Left forelimb (tissue), 1 donor: ENCODE measurements around the gene PNLIPRP1.

Experiments used
- DNase-seq: peaks from one replicate; pipeline ENCODE4 v3.0.0-alpha.2; 2018; ENCODE audit warnings: low spot score

The PNLIPRP1 gene

DNA sequence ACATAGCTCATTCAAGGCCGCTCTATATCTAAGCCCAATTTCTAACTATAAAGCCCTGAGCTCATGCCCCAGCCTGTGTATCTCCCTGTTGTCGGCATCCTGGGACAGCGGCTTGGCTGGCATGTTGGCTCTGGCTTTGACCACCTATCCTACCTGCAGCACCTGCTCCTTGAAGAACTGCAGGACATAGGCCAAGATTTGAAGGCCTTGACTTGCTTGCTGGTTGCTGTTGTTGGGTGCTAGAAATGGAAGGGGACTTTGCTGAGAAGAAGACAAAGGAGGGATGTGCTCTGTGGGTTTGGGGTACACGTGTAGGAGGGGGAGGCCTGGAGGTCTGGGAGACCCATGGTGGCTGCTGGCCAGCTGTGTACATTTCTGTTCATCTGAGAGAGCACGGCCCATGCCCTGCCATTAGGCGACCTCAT is 41.1 kb downstream of the PNLIPRP1 start:
- no peak for DNase-seq

DNA sequence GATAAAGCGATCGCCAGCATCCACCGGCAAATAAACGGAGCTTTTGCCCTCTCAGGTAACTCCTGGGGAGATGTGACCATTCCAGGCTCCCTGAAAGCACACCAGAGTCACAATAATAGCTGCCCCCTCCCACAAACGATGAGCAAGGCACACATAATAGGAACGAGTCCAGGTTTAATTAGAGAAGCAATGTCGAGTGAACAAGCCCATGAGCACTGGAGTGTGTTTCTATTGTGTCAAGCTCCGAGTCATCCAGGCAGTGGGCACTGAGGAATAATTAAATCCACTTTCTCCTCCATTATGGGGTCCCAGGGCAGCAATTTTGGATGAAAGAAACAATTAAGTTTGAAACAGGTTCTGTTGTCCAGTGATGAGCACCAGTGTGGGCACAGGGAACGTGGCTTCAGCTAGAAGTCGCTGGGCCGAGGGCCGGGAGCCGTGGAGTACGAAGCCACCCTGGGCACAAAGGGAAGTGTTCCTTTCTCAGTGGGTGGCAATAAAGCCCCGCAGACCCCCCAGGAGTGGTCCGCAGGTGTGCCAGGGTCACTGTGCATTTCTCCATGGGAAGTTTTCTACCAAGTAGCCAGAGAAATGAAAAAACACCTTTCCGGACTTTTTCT is 41.9 kb downstream of the PNLIPRP1 start:
- DNase-seq: no peak

DNA sequence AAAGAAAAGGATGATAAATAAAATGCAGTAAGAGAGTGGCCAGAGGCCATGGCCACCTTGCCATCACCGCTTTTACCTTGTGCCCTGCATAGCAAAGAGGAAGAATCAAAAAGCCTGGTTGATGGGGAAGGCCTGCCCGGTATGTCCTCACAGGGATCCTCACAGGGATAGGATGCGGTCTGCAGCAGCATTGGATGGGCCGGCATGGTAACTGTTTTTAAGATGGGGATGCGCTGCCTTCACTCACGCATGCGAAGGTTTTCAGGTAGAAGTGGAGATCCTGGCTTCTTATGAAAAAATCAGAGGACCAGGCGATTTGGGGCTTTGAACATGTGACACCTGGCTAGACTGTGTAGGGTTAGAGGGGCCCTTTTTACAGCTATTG is 42.4 kb downstream of the PNLIPRP1 start:
- no peak for DNase-seq

DNA sequence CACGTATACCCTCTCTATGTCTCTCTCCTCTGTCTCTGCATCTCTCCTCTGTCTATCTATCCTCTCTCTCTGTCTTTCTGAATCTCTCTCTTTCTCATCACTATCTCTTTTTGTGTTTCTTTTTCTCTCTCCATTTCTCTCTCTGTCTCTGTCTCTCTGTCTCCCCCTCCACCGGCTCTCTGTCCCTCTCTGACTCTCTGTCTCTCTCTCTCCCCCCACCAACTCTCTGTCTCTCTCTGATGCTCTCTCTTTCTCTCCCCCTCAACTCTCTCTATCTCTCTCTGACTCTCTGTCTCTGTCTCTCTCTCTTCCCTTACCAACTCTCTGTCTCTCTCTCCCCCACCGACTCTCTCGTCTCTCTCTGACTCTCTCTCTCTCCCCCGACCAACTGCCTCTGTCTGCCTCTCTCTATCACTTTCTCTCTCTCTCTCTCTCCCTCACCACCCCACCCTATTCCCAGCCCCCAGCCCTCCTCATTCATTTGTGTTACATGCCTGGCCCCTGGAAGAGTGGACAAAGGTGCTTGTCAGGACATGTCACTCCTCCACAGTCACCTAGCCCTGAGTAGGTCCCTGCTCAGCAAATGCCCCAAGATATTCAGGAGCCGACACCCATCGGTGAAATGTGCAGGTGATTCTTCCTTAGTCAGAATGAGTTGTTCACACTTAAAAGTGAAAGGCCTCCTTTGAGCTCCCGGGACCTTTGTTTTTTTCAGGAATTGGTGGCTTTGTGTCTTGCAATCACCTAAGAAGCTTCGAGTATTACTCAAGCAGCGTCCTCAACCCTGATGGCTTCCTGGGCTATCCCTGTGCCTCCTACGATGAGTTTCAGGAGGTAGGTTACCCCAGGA is 43.6 kb downstream of the PNLIPRP1 start:
- no peak for DNase-seq

DNA sequence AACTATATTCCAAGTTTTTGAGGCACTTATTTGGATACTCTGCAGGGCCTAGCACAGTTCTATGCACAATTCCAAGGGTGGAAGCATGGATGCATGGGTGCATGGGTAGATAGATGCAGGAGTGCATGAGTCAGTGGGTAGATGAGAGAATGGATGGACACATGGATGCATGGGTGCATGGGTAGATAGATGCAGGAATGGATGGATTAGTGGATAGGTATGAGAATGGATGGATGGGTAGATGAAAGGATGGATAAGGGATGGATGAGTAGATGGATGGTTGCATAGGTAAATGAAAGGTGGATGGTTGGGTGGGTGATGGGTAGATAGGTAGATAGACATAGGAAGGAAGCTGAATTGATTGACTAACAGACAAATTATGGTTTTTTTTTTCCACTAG is 45.6 kb downstream of the PNLIPRP1 start:
- no peak for DNase-seq

DNA sequence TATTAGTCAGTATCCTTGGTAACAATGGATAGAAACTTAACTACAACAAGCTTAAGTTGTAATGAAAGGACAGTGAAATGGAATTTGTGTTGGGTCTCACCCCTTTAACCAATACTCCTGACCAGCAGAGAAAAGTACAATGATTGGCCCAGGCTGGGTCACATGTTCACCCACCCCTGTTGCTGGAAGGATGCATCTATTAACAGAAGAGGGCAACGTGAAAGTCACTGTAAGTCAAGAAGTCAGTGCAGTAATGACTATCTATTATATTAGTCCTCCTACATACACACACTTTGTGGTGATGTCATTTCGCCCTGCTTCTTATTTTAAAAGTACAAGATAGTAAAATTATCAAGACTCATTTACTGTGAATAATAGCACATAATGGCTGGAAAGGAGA is 46.2 kb downstream of the PNLIPRP1 start:
- no peak for DNase-seq

DNA sequence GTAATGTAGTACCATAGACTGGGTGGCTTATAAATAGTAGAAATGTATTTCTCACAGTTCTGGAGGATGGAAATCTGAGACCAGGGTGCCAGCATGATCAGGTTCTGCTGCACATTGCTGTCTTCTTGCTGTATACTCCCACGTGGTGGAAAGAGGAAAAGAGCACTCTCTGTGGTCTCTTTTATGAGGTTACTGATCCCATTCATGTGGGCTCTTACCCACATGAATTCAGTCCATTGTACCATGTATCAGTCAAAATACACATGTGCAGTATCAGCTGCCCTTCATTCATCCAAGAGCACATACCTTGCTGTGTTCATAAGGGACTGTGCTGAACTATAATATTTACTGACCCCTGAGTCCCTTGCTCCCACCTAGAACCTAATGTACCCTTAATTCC is 47.1 kb downstream of the PNLIPRP1 start:
- no peak for DNase-seq

DNA sequence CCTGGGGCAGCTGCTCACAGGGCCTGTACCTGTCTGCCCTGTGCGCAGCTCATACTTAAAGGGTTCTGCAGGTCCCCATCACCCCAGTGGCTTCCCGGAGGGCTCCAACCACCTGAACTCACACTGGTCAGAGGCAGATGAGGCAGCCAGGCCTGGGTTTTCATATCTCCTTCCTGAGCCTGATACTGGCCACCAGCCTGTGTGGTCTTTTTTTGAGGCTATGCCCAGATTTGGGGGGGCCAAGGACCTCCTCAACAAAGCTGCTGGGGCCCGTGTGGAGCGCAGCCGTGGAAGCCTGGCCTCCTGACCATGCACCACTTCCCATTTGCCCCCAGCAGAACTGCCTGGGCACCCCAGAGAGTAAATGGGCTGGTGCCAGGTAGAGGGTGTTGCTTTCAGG is 55.7 kb downstream of the PNLIPRP1 start:
- DNase-seq: no peak

DNA sequence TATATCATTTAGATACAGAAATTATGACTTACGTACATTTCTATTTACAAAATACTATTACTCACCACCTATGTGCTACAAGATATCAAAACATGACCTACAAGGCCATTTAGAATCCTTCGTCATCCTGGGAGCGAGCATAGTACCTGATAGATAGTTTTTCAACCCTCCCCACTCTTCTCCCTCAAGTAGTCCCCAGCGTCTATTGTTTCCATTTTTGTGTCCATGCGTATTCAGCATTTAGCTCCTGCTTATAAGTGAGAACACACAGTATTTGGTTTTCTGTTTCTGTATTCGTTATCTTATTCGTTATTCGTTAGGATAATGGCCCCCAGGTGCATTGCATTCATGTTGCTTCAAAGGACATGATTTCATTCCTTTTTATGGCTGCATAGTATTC is 58.1 kb downstream of the PNLIPRP1 start:
- no peak for DNase-seq

DNA sequence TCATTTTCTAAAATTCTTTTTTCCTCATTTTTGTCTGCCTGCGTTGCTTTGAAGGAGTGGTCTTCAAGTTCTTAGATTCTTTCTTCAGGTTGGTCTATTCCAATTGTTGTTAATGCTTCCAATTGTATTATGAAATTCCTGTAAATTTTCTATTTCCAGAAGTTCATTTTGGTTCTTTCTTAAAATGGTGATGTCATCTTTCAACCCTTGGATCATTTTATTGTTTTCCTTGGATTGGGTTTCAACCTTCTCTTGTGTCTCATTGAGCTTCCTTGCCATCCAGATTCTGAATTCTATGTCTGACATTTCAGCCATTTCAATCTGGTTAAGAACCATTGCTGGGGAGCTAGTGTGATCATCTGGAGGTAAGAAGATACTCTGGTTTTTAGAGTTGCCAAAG is 63.1 kb downstream of the PNLIPRP1 start:
- no peak for DNase-seq

DNA sequence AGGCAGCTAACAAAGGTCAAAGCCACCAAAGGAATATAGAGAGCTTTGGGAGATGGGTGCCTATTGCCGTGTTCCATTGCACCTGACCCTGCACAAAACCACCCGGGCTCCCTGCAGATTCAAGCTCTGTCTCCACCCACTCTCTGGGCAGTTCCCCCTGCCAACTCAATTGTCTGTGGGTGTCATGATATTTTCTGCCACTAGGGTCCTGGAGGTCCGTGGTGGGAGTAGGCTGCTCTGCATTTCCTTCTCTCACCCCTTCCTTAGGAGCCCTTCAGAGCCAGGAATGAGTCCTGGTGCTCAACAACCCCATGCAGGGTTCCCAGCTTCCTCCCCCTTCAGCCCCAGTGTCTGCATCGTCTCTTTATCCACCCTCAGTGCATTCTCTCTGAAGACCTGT is 64.1 kb downstream of the PNLIPRP1 start:
- DNase-seq: no peak

DNA sequence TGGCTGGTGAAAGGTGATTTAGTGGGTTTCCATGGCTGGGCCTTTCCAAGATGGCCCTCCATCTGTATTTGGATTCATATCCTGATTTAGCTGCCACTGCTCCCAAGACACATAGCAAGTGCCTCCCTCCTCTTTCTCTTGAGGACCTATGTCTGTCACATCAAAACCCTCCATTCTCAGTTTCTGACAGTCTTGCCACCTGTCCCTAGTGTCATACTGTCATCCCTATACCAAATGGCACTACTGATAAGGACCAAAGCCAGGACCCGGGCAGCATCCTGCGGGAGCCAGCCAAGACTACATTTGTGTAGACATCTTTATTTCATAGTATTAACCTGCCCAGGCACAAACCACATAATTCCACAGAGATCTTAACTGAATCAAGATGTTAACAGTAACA is 64.8 kb downstream of the PNLIPRP1 start:
- DNase-seq: no peak

DNA sequence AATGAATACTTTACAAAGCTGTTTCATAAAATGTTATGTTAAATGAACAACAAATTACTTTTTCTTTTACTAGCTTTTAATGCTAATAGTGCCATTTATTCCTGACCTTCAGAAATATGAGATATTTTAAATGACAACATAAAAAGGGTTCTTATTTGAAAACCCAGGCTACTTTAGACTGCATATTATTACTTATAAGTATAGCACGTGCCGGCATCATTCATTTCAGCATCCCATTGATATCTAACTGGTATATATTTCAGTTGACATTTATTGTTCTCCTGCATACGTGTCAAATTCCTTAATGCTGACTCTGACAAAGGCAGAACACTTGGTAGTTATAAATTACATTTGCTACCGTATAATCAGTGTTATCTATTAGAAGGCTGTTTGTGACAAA is 65.3 kb downstream of the PNLIPRP1 start:
- no peak for DNase-seq

DNA sequence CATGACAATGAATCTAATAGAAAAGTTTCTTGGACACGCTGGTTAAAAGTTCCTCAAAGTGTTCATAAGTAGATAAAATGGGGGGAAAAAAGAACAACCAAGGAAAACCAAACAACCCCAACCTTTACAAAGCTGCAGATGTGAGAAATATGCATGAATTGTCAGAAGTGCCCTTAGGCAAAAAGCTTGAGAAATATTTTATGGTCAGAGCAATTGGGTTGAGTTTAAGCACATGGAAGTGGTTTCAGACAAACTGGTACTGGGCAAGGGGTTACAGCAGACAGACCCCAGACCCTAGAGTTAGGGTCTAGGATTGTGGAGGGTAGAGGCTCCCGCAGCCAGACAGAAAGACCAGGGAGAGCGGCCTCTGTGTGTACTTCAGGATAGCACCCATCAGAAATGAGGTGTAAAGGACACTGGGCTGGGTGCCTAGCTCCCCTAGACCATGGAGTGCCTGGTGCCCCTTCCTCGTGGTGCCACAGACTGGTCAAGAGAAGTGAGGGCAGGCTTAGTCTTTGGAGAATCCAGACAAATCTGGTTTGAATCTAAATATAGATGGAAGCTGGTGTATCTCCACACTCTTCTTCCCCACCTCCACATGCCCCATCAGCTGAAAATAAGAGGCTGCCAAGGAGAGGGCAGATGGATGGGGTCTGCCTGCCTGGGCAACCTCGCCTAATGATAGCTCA is 67.2 kb downstream of the PNLIPRP1 start:
- DNase-seq: no peak
